HuH-7 (cell line): Measurements from ENCODE around the gene CCDC17.

Experiments used
- DNase-seq: peaks from one replicate; pipeline ENCODE4 v3.0.0; 2011; ENCODE audit warnings: low spot score

CCDC17 gene

DNA sequence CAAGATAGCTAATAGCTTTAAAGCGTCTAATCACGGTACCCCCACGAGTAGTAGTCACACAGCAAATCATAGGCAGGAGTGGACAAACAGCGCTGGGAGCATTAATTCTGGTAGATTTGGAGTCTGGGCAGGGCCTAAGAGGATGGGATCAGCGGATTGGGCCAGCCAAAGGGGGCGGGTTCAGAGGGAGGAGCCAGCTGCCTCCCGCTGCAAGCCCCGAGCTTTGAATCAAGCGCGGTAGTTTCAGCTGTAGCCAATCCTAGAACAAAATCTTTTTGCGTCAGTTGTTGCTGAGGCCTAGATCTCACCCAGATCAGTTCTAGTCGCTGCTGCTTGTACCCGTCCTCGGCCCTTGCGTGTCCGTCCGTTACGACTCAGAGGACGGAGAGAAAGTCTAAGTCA is 40.6 kb downstream of the CCDC17 start:
- DNase-seq = peak; percentile 98

DNA sequence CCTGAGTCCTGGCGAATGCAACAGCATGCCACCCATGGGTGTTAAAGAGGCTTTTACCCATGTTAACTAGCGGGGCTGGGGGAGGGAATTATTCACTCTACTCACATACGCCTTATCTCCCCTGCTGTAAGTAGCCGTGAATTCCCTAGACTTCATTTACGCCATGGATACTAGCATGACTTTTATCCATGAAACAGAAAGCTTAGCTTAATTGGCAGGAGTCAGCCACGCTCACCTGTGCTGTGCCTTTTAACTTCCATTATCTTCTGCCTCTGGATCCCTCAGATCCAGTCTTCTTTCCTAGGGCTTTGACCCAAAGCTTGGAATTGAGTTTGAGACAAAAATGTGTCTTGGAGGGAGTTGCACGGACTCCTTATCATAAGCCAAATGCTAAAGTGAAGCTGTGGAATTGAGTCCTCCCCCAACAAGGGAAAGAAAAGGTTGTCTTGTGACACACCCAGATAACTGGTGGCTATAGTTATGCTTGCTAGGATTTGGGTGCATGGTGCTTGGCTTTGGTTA is 49.7 kb downstream of the CCDC17 start:
- DNase-seq = no peak

- no peak for DNase-seq
Observed at GRCh38 chr1:45573231-45573804, 50.5 kb downstream of the CCDC17 start.

DNA sequence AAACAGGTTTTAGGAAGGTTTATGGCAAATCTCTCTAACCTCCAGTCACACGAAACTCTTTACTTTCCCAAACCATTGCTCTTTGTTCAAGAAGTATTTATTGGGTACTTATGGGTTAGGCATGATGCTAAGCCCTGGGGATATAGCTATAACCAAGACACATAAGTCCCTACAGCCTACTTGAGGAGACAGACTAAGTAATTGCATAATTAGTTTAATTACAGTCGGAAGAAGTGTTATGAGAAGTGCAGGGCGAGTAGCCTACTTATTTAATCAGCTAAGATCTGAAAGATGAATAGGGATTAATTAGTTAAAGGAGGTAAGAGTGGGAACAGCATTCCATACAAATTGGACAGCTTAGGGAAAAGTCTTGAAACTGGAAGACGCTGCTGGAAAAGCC is 53.2 kb downstream of the CCDC17 start:
- DNase-seq = no peak
